Measurements from ENCODE around the gene CRTAP. TPM values are rescaled to one million over a fixed set of nuclear protein-coding genes. Genes with fewer than 3 reads are reported as not detected.

Gene CRTAP
- total and polyA plus RNA-seq, 2 of the 13 experiments (the other 11 are each of a cell fraction or from before 2014, with no cell fraction given), result 54.2 to 119 TPM

DNA sequence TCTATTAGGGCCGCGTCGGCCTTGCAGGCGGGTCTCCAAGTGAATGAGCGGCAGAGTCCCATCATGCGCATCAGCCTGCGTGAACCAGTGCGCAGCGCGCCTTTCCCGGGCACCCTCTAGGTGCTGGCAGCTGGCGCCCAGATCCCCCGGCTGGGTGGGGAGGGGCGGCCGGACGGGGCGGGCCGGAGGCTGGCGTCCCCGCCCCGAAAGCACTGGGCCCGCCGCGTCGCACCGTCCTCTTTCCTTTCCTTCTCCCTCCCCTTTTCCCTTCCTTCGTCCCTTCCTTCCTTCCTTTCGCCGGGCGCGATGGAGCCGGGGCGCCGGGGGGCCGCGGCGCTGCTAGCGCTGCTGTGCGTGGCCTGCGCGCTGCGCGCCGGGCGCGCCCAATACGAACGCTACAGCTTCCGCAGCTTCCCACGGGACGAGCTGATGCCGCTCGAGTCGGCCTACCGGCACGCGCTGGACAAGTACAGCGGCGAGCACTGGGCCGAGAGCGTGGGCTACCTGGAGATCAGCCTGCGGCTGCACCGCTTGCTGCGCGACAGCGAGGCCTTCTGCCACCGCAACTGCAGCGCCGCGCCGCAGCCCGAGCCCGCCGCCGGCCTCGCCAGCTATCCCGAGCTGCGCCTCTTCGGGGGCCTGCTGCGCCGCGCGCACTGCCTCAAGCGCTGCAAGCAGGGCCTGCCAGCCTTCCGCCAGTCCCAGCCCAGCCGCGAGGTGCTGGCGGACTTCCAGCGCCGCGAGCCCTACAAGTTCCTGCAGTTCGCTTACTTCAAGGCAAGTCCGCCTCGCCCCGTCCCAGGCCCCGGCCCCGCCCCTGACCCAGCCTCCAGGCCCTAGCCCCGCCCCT lies at the start of gene CRTAP (continued):
- TF ChIP-seq NR2C2 (CRISPR knock-in tag; IDR thresholded peaks at IDR 0.05; ENCODE audit: borderline replicate concordance), result 0 out of 2 replicates have a peak, but pooled peaks have one; percentile 49
- TF ChIP-seq RXRB (CRISPR knock-in tag; IDR thresholded peaks at IDR 0.05; ENCODE audit: borderline replicate concordance), result no peak
- TF ChIP-seq ZNF234 (CRISPR knock-in tag; conservative IDR thresholded peaks at IDR 0.05), result peak; percentile 63
- no peak for TF ChIP-seq HNF4G (IDR thresholded peaks at IDR 0.05; ENCODE audit: borderline replicate concordance, low read depth, low read length)
- peak; percentile 58; the same call in 1 of the 2 replicates for TF ChIP-seq HNF4G (CRISPR knock-in tag; IDR thresholded peaks at IDR 0.05; ENCODE audit: borderline replicate concordance, low read depth)
- no peak for TF ChIP-seq ZNF496 (CRISPR knock-in tag; IDR thresholded peaks at IDR 0.05; ENCODE audit: insufficient replicate concordance)
- TF ChIP-seq, protein P1, sequence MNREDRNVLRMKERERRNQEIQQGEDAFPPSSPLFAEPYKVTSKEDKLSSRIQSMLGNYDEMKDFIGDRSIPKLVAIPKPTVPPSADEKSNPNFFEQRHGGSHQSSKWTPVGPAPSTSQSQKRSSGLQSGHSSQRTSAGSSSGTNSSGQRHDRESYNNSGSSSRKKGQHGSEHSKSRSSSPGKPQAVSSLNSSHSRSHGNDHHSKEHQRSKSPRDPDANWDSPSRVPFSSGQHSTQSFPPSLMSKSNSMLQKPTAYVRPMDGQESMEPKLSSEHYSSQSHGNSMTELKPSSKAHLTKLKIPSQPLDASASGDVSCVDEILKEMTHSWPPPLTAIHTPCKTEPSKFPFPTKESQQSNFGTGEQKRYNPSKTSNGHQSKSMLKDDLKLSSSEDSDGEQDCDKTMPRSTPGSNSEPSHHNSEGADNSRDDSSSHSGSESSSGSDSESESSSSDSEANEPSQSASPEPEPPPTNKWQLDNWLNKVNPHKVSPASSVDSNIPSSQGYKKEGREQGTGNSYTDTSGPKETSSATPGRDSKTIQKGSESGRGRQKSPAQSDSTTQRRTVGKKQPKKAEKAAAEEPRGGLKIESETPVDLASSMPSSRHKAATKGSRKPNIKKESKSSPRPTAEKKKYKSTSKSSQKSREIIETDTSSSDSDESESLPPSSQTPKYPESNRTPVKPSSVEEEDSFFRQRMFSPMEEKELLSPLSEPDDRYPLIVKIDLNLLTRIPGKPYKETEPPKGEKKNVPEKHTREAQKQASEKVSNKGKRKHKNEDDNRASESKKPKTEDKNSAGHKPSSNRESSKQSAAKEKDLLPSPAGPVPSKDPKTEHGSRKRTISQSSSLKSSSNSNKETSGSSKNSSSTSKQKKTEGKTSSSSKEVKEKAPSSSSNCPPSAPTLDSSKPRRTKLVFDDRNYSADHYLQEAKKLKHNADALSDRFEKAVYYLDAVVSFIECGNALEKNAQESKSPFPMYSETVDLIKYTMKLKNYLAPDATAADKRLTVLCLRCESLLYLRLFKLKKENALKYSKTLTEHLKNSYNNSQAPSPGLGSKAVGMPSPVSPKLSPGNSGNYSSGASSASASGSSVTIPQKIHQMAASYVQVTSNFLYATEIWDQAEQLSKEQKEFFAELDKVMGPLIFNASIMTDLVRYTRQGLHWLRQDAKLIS (CRISPR knock-in tag; IDR thresholded peaks at IDR 0.05), result no peak
- peak; percentile 89; the same call in 1 of the 2 replicates for TF ChIP-seq CHCHD3 (CRISPR knock-in tag; IDR thresholded peaks at IDR 0.05)
- no peak for TF ChIP-seq ZNF383 (CRISPR knock-in tag; IDR thresholded peaks at IDR 0.05; ENCODE audit: borderline replicate concordance)
- no peak for TF ChIP-seq CEBPG (CRISPR knock-in tag; IDR thresholded peaks at IDR 0.05)
- TF ChIP-seq TBX3 (IDR thresholded peaks at IDR 0.05; ENCODE audit: borderline replicate concordance), result no peak
- peak; percentile 90 for TF ChIP-seq ARID4A (CRISPR knock-in tag; IDR thresholded peaks at IDR 0.05; ENCODE audit: borderline replicate concordance)
- TF ChIP-seq ZNF224 (CRISPR knock-in tag; IDR thresholded peaks at IDR 0.05), result no peak
- TF ChIP-seq ZNF883 (CRISPR knock-in tag; IDR thresholded peaks at IDR 0.05; ENCODE audit: not compliant biosample characterization), result peak; percentile 78
- TF ChIP-seq JUND (CRISPR knock-in tag; IDR thresholded peaks at IDR 0.05), result no peak
- TF ChIP-seq FLYWCH1 (CRISPR knock-in tag; IDR thresholded peaks at IDR 0.05), result peak; percentile 81; the same call in 1 of the 2 replicates
- TF ChIP-seq ZNF503 (CRISPR knock-in tag; IDR thresholded peaks at IDR 0.05), result no peak
- no peak for TF ChIP-seq PLSCR1 (CRISPR knock-in tag; IDR thresholded peaks at IDR 0.05; ENCODE audit: borderline replicate concordance)

Data from HepG2 (cell line).